HG03025 (cell line): ENCODE measurements around the gene TRPM8.

Experiments used
- ATAC-seq: cut with Tn5 transposase; IDR thresholded peaks from one replicate; pipeline ENCODE4 v1.9.1; 2021; ENCODE audit warnings: mild to moderate bottlenecking, moderate library complexity; ENCODE audit not compliant: unreplicated experiment, low FRiP score

Gene TRPM8

GRCh38 chr2:233972941-233973575 is 55.9 kb downstream of the TRPM8 start:
- ATAC-seq: no peak

- ATAC-seq: no peak
These were observed 56.6 kb downstream of the TRPM8 start for GRCh38 chr2:233973786-233974185.

- no peak for ATAC-seq
These were observed 57.4 kb downstream of the TRPM8 start for GRCh38 chr2:233974530-233975071.

- no peak for ATAC-seq
These were observed 58.9 kb downstream of the TRPM8 start for GRCh38 chr2:233976087-233976486.

- no peak for ATAC-seq
These were observed 59.6 kb downstream of the TRPM8 start for GRCh38 chr2:233976690-233977294.

- no peak for ATAC-seq
These were observed 60.2 kb downstream of the TRPM8 start for GRCh38 chr2:233977296-233977837.

- ATAC-seq: no peak
These were observed 62.6 kb downstream of the TRPM8 start for GRCh38 chr2:233979748-233980147.

- no peak for ATAC-seq
These were observed 63.9 kb downstream of the TRPM8 start for GRCh38 chr2:233980955-233981561.

GRCh38 chr2:233981574-233982420 is 64.6 kb downstream of the TRPM8 start:
- no peak for ATAC-seq

GRCh38 chr2:233982421-233983121 is 65.4 kb downstream of the TRPM8 start:
- ATAC-seq: no peak

GRCh38 chr2:233983445-233983844 is 66.3 kb downstream of the TRPM8 start:
- no peak for ATAC-seq

- no peak for ATAC-seq
These were observed 71.4 kb downstream of the TRPM8 start for GRCh38 chr2:233988581-233988980.

- ATAC-seq: no peak
These were observed 72.2 kb downstream of the TRPM8 start for GRCh38 chr2:233989221-233989858.

- no peak for ATAC-seq
These were observed 73.2 kb downstream of the TRPM8 start for GRCh38 chr2:233990261-233990798.

GRCh38 chr2:233991196-233991595 is 74.0 kb downstream of the TRPM8 start:
- no peak for ATAC-seq

- no peak for ATAC-seq
These were observed 75.5 kb downstream of the TRPM8 start for GRCh38 chr2:233992513-233993217.

GRCh38 chr2:233993461-233993860 is 76.3 kb downstream of the TRPM8 start:
- ATAC-seq: no peak

GRCh38 chr2:233994151-233994550 is 77.0 kb downstream of the TRPM8 start:
- ATAC-seq: no peak

- ATAC-seq: no peak
These were observed 78.8 kb downstream of the TRPM8 start for GRCh38 chr2:233996000-233996399.
